Stimulated activated effector memory CD8-positive, alpha-beta T cell treated with anti-CD3 and anti-CD28 coated beads, Interleukin-12 subunit alpha, Interleukin-12 subunit beta, amount 100 ng/mL, for 72 hours (primary cell): ENCODE measurements around the gene RBM19.

Experiments
- ATAC-seq: fragments of 150-1000 bp; cut with Tn5 transposase; 2 replicates; pipeline ENCODE4 v1.10.0; 2021
- DNase-seq, 2 donors: peaks; one replicate each; pipeline ENCODE4 v3.0.0; 2021 to 2022; ENCODE audit warnings: low spot score in 2 of 2
- H3K27ac Mint-ChIP-seq: one replicate; pipeline ENCODE4 v1.8.0; 2022; ENCODE audit warnings: mild to moderate bottlenecking, mixed read lengths
- H3K36me3 Mint-ChIP-seq: one replicate; pipeline ENCODE4 v1.8.0; 2022; ENCODE audit warnings: mild to moderate bottlenecking, mixed read lengths
- H3K4me1 Mint-ChIP-seq: one replicate; pipeline ENCODE4 v1.8.0; 2022; ENCODE audit warnings: mixed read lengths
- H3K4me3 Mint-ChIP-seq: one replicate; pipeline ENCODE4 v1.8.0; 2022; ENCODE audit warnings: mild to moderate bottlenecking, mixed read lengths
- H3K9me3 Mint-ChIP-seq: one replicate; pipeline ENCODE4 v1.8.0; 2022; ENCODE audit warnings: mixed read lengths

Gene RBM19

GRCh38 chr12:113804961-113805600 lies 161.0 kb downstream of the RBM19 start:
- Mint-ChIP-seq H3K9me3 (peaks cover 9% of the 10 kb centered on the region), H3K27ac (peak overlapping the region; percentile 35), H3K36me3 (peaks cover 8% of the 10 kb centered on the region), H3K4me1 (no peaks in the 10 kb centered on the region), H3K4me3 (no peak overlapping the region)
- ATAC-seq (no peak), DNase-seq (no peak)

- no peaks in the 10 kb centered on the region for H3K4me1 Mint-ChIP-seq
- DNase-seq (no peak), ATAC-seq (no peak)
- H3K9me3 Mint-ChIP-seq = peaks cover 9% of the 10 kb centered on the region
- H3K4me3 Mint-ChIP-seq = no peak overlapping the region
- peak overlapping the region; percentile 61 for H3K27ac Mint-ChIP-seq
- H3K36me3 Mint-ChIP-seq = no peaks in the 10 kb centered on the region
Measured at GRCh38 chr12:113803759-113804140, 162.4 kb downstream of the RBM19 start.

DNA sequence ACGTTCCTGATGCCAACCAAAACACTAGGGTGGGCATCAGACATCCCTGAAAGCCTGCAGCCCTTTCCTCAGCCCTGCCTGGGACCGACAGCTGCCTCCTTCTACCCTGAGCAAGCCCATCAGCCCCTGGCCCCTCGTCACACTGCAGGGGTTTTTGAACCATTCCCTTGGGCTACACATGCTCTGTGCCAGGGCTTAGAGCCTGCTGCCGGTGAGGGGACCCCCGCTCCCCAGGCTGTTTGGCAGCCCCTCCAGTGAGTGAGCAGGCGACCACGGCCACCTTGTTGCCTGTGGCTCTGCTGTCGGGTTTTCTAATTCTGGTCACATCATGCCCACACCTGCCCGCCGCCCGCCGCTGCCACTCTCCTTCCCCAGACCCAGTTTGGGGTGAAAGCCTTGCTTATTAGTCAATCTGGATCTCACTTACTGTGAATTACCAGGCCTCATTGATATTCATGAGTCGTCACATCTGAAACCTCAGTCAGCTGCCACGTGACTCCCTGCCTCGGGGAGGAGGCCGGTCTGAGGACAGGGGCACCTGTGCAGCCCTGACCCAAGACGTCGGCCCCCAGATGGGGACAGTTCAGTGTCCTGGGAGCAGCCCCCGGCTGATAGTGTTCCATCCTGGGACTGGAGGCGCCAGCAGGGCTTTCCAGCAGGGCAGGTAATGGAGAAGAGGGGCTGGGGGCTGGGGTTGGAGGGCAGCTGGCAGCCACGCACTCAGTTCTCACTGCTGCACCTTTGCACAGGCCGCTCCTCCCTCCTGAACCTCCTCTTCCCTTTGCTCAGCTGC lies 163.0 kb downstream of the RBM19 start:
- Mint-ChIP-seq H3K4me1 (no peaks in the 10 kb centered on the region), H3K9me3 (peaks cover 5% of the 10 kb centered on the region), H3K4me3 (no peak overlapping the region), H3K36me3 (no peaks in the 10 kb centered on the region), H3K27ac (peak overlapping the region; percentile 61)
- DNase-seq (no peak), ATAC-seq (no peak)

DNA sequence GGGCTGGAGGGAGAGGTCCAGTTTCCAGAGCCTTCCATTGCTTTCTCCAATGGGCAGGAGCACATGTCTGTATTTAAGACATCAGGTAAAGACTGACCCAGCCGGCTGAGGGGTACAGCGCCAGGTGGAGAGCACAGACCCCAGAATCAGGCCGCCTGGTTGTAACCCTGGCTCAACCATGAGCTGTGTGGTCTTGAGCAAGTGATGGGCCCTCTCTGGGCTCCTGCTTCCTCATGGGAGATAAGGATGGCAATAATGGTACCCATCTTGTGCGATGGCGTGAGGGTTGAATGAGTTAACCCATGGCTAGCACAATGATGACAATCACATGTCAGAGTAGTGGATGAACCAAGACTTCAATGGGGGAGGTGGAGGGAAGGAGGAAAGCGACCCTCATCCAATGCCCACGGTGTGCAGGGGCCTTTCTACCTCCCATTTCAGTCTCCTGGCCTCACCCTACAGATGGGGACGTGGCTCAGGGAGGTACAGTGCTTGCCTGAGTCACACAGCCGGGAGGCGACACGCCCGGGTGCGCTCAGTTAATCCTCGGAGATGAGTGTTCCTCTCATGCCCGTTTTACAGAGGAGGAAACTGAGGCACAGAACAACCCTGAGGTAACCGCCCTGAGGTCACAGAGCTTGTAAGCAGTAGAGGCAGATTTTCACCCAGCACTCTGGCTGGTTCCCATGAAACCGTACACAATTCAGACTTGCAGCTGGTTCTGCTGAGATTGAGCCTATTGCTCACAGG lies 163.9 kb downstream of the RBM19 start:
- DNase-seq = no peak
- no peak overlapping the region for H3K27ac Mint-ChIP-seq
- no peak overlapping the region for H3K4me3 Mint-ChIP-seq
- no peak for ATAC-seq
- H3K9me3 Mint-ChIP-seq = peaks cover 5% of the 10 kb centered on the region
- no peaks in the 10 kb centered on the region for H3K4me1 Mint-ChIP-seq
- no peaks in the 10 kb centered on the region for H3K36me3 Mint-ChIP-seq

GRCh38 chr12:113800201-113800600 lies 165.9 kb downstream of the RBM19 start:
- no peaks in the 10 kb centered on the region for H3K4me1 Mint-ChIP-seq
- ATAC-seq = no peak
- H3K27ac Mint-ChIP-seq = no peak overlapping the region

GRCh38 chr12:113798552-113798951 lies 167.6 kb downstream of the RBM19 start:
- Mint-ChIP-seq H3K27ac (no peak overlapping the region), H3K4me1 (no peaks in the 10 kb centered on the region), H3K9me3 (no peaks in the 10 kb centered on the region), H3K36me3 (no peaks in the 10 kb centered on the region), H3K4me3 (no peak overlapping the region)
- no peak for ATAC-seq
- no peak for DNase-seq

More at GRCh38 chr12:113800201-113800600, 165.9 kb downstream of the RBM19 start:
- Mint-ChIP-seq H3K36me3 (no peaks in the 10 kb centered on the region), H3K4me3 (no peak overlapping the region), H3K9me3 (no peaks in the 10 kb centered on the region)
- no peak for DNase-seq

DNA sequence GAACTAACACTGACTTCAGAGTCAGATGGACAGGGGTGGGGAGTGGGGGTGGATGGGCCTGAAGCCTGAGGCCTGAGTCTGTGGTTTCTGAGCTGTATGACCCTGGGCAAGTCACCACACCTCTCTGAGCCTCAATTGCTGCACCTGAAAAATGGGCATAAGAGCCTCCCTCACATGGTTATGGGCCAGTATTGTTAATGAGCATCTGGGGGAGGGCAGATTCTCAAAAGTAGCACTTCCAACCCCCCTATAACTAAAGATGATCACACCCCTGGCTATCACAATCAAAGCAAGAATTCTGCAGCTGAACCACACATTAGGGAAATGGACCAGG lies 168.6 kb downstream of the RBM19 start:
- Mint-ChIP-seq H3K27ac (no peak overlapping the region), H3K4me1 (no peaks in the 10 kb centered on the region), H3K4me3 (no peak overlapping the region), H3K36me3 (no peaks in the 10 kb centered on the region), H3K9me3 (no peaks in the 10 kb centered on the region)
- ATAC-seq (no peak), DNase-seq (no peak)

- Mint-ChIP-seq H3K4me3 (no peak overlapping the region), H3K27ac (no peak overlapping the region), H3K4me1 (no peaks in the 10 kb centered on the region), H3K36me3 (no peaks in the 10 kb centered on the region), H3K9me3 (no peaks in the 10 kb centered on the region)
- no peak for ATAC-seq
- DNase-seq = no peak
Measured at GRCh38 chr12:113796852-113797534, 169.1 kb downstream of the RBM19 start.

DNA sequence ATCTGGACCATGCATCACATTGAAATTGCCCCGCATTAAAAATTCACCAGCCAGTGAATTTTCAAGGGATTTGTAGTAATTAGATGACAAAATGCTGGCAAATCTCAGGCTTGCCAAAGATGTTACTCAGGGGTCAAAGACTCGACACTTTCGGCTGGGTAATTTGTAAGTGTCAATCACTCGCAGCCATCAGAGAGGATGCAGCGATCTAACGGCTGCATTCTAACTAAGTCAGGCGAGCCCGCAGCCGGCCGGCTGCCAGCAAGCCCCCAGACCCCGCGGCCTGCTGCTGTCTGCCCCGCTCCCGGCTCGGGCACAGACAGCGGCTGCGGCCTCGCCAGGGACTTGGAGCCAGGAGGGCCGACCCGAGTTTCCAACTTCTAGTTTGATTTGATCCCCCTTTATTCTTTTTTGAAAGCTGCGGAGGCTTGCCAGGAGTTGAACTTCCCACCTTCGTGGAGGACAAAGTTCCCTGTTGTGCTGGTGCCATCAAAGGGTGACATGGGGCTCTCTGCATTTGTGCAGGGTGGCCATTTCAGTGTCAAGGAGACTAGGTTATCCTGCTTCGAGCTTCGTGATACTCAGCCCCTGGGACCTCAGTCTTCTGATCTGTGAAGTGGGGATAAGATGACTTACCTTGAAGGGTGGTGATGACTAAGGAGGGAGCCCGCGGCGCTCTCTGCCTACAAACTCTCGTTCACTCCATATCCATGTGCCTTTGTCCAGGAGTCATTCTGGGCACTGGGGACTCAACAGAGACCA lies 169.9 kb downstream of the RBM19 start:
- DNase-seq (no peak), ATAC-seq (no peak)
- no peak overlapping the region for H3K4me3 Mint-ChIP-seq
- H3K9me3 Mint-ChIP-seq = no peaks in the 10 kb centered on the region
- H3K27ac Mint-ChIP-seq = no peak overlapping the region
- H3K36me3 Mint-ChIP-seq = no peaks in the 10 kb centered on the region
- no peaks in the 10 kb centered on the region for H3K4me1 Mint-ChIP-seq

GRCh38 chr12:113795445-113795844 lies 170.7 kb downstream of the RBM19 start:
- no peak for DNase-seq
- Mint-ChIP-seq H3K27ac (no peak overlapping the region), H3K4me3 (no peak overlapping the region), H3K4me1 (no peaks in the 10 kb centered on the region), H3K36me3 (no peaks in the 10 kb centered on the region), H3K9me3 (no peaks in the 10 kb centered on the region)
- ATAC-seq = no peak

- ATAC-seq = no peak
- Mint-ChIP-seq H3K4me1 (no peaks in the 10 kb centered on the region), H3K9me3 (peaks cover 3% of the 10 kb centered on the region), H3K36me3 (no peaks in the 10 kb centered on the region), H3K27ac (no peak overlapping the region), H3K4me3 (no peak overlapping the region)
- DNase-seq = no peak
Measured at GRCh38 chr12:113794774-113795173, 171.4 kb downstream of the RBM19 start.

DNA sequence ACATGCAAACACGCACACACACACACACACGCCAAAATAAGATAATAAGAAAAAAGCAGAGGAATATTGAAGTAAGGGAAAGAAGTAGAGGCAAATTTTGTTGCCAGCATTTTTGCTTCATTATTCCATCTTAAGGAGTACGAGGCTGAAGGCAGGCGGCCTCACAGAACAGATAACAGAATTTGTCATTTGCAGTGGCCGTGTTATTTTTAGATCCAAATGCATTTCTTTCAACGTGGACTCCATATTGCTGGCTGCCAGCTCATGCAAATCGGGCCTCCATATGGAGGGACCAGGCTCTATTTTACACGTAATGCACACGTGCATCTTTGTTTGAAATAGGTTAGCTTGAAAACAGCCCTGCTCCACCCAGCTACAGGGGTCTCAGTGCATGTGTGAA lies 172.9 kb downstream of the RBM19 start:
- ATAC-seq = no peak
- no peak for DNase-seq
- no peaks in the 10 kb centered on the region for H3K36me3 Mint-ChIP-seq
- H3K27ac Mint-ChIP-seq = no peak overlapping the region
- peaks cover 3% of the 10 kb centered on the region for H3K9me3 Mint-ChIP-seq
- no peak overlapping the region for H3K4me3 Mint-ChIP-seq
- H3K4me1 Mint-ChIP-seq = no peaks in the 10 kb centered on the region

- DNase-seq = no peak
- no peak for ATAC-seq
- Mint-ChIP-seq H3K4me1 (no peaks in the 10 kb centered on the region), H3K9me3 (peaks cover 9% of the 10 kb centered on the region), H3K27ac (no peak overlapping the region), H3K4me3 (no peak overlapping the region), H3K36me3 (no peaks in the 10 kb centered on the region)
Measured at GRCh38 chr12:113792450-113792849, 173.7 kb downstream of the RBM19 start.

- no peak for ATAC-seq
- H3K9me3 Mint-ChIP-seq = peaks cover 9% of the 10 kb centered on the region
- DNase-seq = no peak
Measured at GRCh38 chr12:113788020-113788856, 177.9 kb downstream of the RBM19 start.

More at GRCh38 chr12:113788020-113788856, 177.9 kb downstream of the RBM19 start:
- H3K36me3 Mint-ChIP-seq = no peaks in the 10 kb centered on the region
- no peaks in the 10 kb centered on the region for H3K4me1 Mint-ChIP-seq
- no peak overlapping the region for H3K4me3 Mint-ChIP-seq
- peak overlapping the region; percentile 7 for H3K27ac Mint-ChIP-seq
